K562 (cell line): ENCODE measurements around the gene TMEM11. TPM values are rescaled to one million over a fixed set of nuclear protein-coding genes. Genes with fewer than 3 reads are reported as not detected.

ENCODE experiments used
- CTBP1 ChIP-seq: fragments of 450-650 bp; IDR thresholded peaks from 2 replicates; pipeline ENCODE4 v1.6.1; 2016; ENCODE audit warnings: borderline replicate concordance
- CXXC5 ChIP-seq: fragments of 250-450 bp; sonication (Bioruptor Pico); IDR thresholded peaks from 2 replicates; pipeline ENCODE4 v1.8.0; 2022; ENCODE audit warnings: inconsistent platforms, mild to moderate bottlenecking, moderate library complexity
- PHF8 ChIP-seq: fragments of 200-600 bp; sonication (generic); IDR thresholded peaks from 2 replicates; pipeline ENCODE4 v1.6.1; 2012; ENCODE audit warnings: mixed run types, mild to moderate bottlenecking, inconsistent platforms, low read length, moderate library complexity, borderline replicate concordance
- RBBP5 ChIP-seq: fragments of 200-600 bp; sonication (generic); IDR thresholded peaks from 2 replicates; pipeline ENCODE4 v1.6.1; 2012; ENCODE audit warnings: borderline replicate concordance, mild to moderate bottlenecking, low read length, control low read depth, inconsistent platforms; ENCODE audit not compliant: insufficient read depth, poor library complexity, severe bottlenecking
- ZNF586 ChIP-seq: fragments of 450-650 bp; formaldehyde crosslinking; conservative IDR thresholded peaks from 2 replicates; pipeline ENCODE4 v1.4.0; 2020; ENCODE audit warnings: mild to moderate bottlenecking, moderate library complexity
- ZSCAN29 ChIP-seq: fragments of 450-650 bp; IDR thresholded peaks from 2 replicates; pipeline ENCODE4 v1.6.1; 2017
- polyA plus RNA-seq, 8 experiments: library from polyadenylated mRNA; depleted of rRNA in 4 of 8; stranded (reverse) in 5 of 8; unstranded in 3 of 8; fragments of >200 nt; fragmentation: Nextera tagmentation in 2 of 8; fragmentation: Illumina TruSeq in 1 of 8; extraction: Ambion mirVana in 2 of 8; extraction: Trizol in 1 of 8; gene quantifications; 2 replicates each; pipeline versions ENCODE4 v1.2.1 to v1.2.3, GENCODE V29; 2011 to 2014; ENCODE audit warnings: inconsistent platforms in 1 of 8, missing spikeins in 1 of 8
- total RNA-seq, 7 experiments: library from RNA; depleted of rRNA in 6 of 7; stranded (reverse); fragments of >200 nt in 6 of 7; fragmentation: Illumina TruSeq in 2 of 7; extraction: Trizol in 2 of 7; gene quantifications; 2 replicates each; pipeline versions ENCODE4 v1.2.1 to v1.2.3, GENCODE V29; 2011 to 2021; ENCODE audit warnings: low replicate concordance in 1 of 7
- TF ChIP-seq, protein P1 (sequence below): fragments of 200-600 bp; sonication (generic); IDR thresholded peaks from one replicate; pipeline ENCODE4 v1.6.1; 2012; ENCODE audit warnings: mild to moderate bottlenecking, low read depth, low read length, inconsistent platforms

Gene TMEM11
- total and polyA plus RNA-seq, 9 of the 15 experiments (the other 6 are each of a cell fraction or from before 2014, with no cell fraction given) = 12.0 to 40.7 (median 30.0) TPM

DNA sequence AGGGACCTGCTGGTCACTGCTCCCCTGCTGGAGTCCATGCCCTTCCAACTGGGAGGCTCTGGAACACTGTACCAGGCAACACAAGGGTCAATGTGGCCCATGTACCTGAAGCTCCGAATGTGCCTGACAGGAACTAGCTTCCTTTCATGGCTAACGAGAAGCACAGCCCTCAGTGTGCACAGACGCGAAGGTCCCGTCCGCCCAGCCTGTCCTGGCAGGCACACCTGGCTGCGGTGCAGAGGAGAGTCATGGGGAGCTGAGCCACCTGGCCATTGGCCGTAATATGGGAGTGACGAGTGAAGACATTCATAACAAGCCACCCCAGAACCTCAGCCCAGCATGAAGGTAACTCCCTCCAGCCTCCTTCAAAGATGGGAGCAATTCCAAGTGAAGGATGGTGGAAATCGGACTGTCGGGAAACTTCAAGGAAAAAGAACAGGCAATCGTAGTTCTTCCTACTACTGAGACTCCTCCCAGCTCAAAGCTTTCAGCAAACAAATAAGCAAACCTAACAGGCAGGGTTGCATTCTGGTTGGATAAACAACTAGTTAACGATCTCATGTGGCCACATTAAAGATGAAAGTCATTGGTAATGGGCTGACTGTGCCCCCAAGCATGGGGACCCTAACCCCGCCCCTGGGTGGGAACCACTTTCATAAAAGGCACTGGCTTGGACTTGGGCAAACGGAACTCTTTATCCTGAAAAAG is 13.2 kb downstream of the TMEM11 start (continued):
- TF ChIP-seq, protein P1, sequence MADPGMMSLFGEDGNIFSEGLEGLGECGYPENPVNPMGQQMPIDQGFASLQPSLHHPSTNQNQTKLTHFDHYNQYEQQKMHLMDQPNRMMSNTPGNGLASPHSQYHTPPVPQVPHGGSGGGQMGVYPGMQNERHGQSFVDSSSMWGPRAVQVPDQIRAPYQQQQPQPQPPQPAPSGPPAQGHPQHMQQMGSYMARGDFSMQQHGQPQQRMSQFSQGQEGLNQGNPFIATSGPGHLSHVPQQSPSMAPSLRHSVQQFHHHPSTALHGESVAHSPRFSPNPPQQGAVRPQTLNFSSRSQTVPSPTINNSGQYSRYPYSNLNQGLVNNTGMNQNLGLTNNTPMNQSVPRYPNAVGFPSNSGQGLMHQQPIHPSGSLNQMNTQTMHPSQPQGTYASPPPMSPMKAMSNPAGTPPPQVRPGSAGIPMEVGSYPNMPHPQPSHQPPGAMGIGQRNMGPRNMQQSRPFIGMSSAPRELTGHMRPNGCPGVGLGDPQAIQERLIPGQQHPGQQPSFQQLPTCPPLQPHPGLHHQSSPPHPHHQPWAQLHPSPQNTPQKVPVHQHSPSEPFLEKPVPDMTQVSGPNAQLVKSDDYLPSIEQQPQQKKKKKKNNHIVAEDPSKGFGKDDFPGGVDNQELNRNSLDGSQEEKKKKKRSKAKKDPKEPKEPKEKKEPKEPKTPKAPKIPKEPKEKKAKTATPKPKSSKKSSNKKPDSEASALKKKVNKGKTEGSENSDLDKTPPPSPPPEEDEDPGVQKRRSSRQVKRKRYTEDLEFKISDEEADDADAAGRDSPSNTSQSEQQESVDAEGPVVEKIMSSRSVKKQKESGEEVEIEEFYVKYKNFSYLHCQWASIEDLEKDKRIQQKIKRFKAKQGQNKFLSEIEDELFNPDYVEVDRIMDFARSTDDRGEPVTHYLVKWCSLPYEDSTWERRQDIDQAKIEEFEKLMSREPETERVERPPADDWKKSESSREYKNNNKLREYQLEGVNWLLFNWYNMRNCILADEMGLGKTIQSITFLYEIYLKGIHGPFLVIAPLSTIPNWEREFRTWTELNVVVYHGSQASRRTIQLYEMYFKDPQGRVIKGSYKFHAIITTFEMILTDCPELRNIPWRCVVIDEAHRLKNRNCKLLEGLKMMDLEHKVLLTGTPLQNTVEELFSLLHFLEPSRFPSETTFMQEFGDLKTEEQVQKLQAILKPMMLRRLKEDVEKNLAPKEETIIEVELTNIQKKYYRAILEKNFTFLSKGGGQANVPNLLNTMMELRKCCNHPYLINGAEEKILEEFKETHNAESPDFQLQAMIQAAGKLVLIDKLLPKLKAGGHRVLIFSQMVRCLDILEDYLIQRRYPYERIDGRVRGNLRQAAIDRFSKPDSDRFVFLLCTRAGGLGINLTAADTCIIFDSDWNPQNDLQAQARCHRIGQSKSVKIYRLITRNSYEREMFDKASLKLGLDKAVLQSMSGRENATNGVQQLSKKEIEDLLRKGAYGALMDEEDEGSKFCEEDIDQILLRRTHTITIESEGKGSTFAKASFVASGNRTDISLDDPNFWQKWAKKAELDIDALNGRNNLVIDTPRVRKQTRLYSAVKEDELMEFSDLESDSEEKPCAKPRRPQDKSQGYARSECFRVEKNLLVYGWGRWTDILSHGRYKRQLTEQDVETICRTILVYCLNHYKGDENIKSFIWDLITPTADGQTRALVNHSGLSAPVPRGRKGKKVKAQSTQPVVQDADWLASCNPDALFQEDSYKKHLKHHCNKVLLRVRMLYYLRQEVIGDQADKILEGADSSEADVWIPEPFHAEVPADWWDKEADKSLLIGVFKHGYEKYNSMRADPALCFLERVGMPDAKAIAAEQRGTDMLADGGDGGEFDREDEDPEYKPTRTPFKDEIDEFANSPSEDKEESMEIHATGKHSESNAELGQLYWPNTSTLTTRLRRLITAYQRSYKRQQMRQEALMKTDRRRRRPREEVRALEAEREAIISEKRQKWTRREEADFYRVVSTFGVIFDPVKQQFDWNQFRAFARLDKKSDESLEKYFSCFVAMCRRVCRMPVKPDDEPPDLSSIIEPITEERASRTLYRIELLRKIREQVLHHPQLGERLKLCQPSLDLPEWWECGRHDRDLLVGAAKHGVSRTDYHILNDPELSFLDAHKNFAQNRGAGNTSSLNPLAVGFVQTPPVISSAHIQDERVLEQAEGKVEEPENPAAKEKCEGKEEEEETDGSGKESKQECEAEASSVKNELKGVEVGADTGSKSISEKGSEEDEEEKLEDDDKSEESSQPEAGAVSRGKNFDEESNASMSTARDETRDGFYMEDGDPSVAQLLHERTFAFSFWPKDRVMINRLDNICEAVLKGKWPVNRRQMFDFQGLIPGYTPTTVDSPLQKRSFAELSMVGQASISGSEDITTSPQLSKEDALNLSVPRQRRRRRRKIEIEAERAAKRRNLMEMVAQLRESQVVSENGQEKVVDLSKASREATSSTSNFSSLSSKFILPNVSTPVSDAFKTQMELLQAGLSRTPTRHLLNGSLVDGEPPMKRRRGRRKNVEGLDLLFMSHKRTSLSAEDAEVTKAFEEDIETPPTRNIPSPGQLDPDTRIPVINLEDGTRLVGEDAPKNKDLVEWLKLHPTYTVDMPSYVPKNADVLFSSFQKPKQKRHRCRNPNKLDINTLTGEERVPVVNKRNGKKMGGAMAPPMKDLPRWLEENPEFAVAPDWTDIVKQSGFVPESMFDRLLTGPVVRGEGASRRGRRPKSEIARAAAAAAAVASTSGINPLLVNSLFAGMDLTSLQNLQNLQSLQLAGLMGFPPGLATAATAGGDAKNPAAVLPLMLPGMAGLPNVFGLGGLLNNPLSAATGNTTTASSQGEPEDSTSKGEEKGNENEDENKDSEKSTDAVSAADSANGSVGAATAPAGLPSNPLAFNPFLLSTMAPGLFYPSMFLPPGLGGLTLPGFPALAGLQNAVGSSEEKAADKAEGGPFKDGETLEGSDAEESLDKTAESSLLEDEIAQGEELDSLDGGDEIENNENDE = no peak
- TF ChIP-seq CXXC5 (CRISPR knock-in tag) = no peak
- TF ChIP-seq ZNF586 (CRISPR knock-in tag) = no peak
- no peak for TF ChIP-seq RBBP5
- no peak for TF ChIP-seq CTBP1
- TF ChIP-seq ZSCAN29 = no peak
- no peak for TF ChIP-seq PHF8
